Posterior cingulate gyrus (tissue), 11 donors: ENCODE data around the gene PNMA8A.
A peak's percentile ranks its signal among the peaks of the same experiment; 100 is the strongest.
"Not testable (repeated sequence)": the region's sequence is repeated elsewhere in the genome, so short reads cannot be mapped to it uniquely, and the experiment has no call there.

Experiments used
- DNase-seq, 10 donors: peaks; one replicate each; pipeline versions ENCODE4 v3.0.0 to v3.0.0-alpha.2; 2020 to 2021; ENCODE audit warnings: mixed read lengths in 3 of 10
- intact Hi-C: fragments of 100-400 bp; cut with DNase I; formaldehyde crosslinking; loops from one replicate; pipeline ENCODE4 v1.15.1; 2023

The PNMA8A gene

DNA sequence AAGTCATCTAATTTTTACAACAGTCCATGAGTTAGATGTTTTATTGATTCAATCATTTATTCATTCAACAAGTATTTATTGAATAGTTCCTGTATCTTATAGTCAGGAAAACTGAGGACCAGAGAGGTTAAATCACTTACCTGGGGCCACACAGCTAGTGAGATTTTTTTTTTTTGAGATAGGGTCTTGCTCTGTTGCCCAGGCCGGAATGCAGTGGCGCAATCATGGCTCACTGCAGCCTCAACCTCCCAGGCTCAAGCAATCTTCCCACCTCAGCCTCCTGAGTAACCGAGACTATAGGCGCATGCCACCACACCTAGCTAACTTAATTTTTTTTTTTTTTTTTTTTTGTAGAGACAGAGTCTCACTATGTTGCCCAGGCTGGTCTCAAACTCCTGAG, 35.7 kb downstream of the PNMA8A start:
- DNase-seq, intact Hi-C loops: not testable (repeated sequence)

DNA sequence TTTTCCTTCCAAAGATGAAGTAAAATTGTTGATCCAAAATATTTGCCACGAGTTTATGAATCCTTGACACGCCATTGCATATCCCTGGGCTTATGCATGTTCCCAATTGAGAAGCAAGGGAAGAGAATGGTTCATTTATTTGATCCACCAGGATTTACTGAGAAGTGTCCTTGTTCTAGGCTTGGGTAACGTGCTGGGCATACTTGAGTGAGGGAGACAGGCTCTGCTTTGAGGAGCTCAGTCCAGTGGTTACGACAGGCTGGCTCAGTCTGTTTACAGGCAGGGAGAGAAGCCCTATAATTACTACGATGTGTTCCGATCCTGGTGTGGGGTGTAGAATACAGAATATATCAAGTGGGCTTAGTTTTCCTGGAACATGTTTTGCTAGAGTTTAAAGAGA, 36.4 kb downstream of the PNMA8A start:
- intact Hi-C loops, result no loop called here
- DNase-seq, result peak in 6 of 10 donors; percentile 49 to 94 (median 65)

- intact Hi-C loops, DNase-seq: not testable (repeated sequence)
These were observed 37.9 kb downstream of the PNMA8A start for GRCh38 chr19:46433470-46433869.

DNA sequence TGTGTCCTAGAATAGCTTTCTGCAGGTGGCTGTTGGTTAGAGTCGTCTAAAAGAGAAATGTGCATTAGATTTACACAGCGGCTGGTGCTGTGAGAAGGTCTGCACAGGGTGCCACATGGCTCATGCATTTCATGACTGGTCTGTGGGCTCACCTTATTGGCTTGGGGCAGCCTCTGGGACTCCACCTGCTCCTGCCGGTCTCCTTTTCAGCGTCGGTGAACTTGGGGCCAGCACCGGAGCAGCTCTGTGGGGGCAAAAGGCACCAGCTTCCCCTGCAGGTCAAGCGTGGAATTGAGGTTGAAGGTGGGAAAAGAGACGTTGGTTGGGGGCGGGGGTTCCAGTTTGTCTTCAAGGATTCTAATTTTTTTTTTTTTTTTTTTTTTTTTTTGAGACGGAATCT, 39.5 kb downstream of the PNMA8A start:
- peak in 1 of 10 donors; percentile 56 for DNase-seq
- intact Hi-C loops, result no loop called here

DNA sequence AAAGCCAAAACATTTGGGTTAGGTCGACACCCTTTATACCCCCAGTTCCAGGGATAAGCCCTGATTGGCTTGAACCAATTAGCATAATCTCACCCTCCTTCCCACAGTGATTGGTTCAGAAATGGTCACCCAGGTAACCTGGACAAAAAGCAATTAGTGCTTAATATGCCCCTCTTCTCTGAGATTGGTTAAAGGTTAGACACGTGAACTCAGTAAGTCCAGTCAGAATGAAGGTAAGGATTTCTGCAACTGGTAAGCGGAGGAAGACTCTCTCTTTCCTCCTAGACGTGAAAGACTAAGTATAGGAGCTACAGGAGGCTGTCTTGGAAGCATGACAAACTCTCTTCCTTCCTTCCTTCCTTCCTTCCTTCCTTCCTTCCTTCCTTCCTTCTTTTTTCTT, 41.4 kb downstream of the PNMA8A start:
- DNase-seq, result no peak
- intact Hi-C loops, result loop anchor here (5.0 kb wide), 1 partner anchor 42 kb away; the partner anchor contains the start of gene PNMA8A

DNA sequence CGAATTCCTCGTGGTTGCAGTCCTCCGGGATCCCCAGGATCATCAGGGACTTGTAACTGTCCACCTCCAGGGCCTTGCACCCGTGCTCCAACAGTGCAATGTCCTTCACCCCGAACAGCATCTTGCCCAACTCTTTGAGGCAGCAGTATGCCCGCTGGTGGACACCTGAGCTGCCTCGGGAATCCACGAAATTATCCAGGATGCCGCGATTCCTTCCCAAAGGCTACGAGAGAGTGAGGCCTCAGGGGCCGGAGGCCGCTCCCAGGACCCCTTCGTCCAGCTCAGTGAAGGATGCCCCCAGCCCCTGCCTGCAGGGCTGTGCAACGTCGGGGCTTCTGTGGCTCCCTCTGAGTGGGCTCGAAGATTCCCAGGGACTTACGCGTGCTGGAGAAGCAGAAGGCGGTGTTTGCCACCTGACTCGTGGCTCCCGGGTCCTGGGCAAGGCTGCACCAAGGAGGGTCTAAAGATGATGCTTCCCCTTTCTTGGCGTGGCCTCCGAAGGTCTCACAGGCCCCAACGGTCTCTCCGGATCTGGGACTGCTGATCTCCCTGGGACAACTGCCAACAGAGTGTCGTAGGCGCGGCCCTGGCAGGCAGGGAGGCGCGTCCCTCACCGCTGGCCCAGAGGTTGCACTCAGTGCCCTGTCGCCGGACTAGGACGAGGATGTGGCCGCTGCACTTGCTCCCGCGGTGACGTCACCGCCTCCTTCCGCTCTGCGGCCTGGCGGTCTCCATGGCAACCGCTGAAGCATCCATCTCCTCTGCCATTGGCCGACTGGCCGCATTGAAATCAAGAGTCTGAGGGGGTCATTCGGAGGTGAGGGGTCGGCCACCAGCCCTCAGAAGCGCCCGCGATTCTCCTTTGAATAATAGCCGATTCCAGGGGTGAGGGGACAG, 42.9 kb downstream of the PNMA8A start, which contains the start of gene PNMA8C:
PNMA8C (minus strand) TSS at position 698 of the 897 bp plus-strand sequence; CDS start at position 121, 577 bp downstream.
- DNase-seq, result peak; percentile 83 to 98 (median 90)
- intact Hi-C loops, result loop anchor here (5.0 kb wide), 1 partner anchor 44 kb away; the partner anchor contains the start of gene PNMA8A

GRCh38 chr19:46427518-46428045, 43.8 kb downstream of the PNMA8A start:
- intact Hi-C loops, result loop anchor here (5.0 kb wide), 1 partner anchor 45 kb away; the partner anchor contains the start of gene PNMA8A
- DNase-seq, result peak in 1 of 10 donors; percentile 58

- peak; percentile 56 to 98 (median 82) for DNase-seq
- intact Hi-C loops, result loop anchor here (5.0 kb wide), 1 partner anchor 46 kb away; the partner anchor contains the start of gene PNMA8A
These were observed 44.7 kb downstream of the PNMA8A start for GRCh38 chr19:46426506-46427162.

- intact Hi-C loops, result loop anchor here (5.0 kb wide), 1 partner anchor 46 kb away; the partner anchor contains the start of gene PNMA8A
- DNase-seq, result peak in 2 of 10 donors; percentile 62 to 83
These were observed 45.3 kb downstream of the PNMA8A start for GRCh38 chr19:46426035-46426505.

- no peak for DNase-seq
- intact Hi-C loops, result no loop called here
These were observed 48.2 kb downstream of the PNMA8A start for GRCh38 chr19:46423188-46423587.

DNA sequence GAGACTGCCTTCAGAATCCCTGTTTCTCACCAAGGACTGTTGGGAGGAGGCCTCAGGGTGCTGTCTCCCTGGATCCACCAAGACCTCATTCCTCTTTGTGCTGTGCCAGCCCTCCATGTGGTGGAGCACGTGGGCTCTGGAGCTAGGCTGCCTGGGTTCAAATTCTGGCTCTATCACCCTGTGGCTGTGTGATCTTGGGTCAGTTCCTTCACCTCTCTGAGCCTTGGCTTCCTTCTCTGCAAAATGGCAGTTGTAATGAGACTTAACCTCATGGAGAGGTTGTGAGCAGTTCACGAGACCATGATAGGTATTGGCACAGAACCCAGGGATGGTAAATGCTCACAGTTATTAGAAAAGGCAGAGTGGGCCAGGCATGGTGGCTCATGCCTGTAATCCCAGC, 49.0 kb downstream of the PNMA8A start:
- intact Hi-C loops, result no loop called here
- DNase-seq, result no peak

- intact Hi-C loops, result no loop called here
- peak in 2 of 10 donors; percentile 58 to 68 for DNase-seq
These were observed 51.3 kb downstream of the PNMA8A start for GRCh38 chr19:46420056-46420455.
